ENCODE measurements around the gene TERF2IP. TPM values are rescaled to one million over a fixed set of nuclear protein-coding genes. Genes with fewer than 3 reads are reported as not detected.

Gene TERF2IP
- polyA plus RNA-seq, 1 experiment = 19.1 TPM

- DNase-seq (ENCODE audit: low read depth) = no peak
- no peaks in the 10 kb centered on the region for H3K27me3 ChIP-seq (ENCODE audit: control insufficient read depth, insufficient read depth, low read length)
- TF ChIP-seq CTCF (IDR thresholded peaks at IDR 0.05; ENCODE audit: insufficient read depth, low read depth, low read length) = no peak
- ChIA-PET CTCF (interaction anchor here (0.8 to 4.8 kb wide), 18 partner anchors 10 to 421 kb away, joined by 3 to 20 read pairs (median 4); partner anchors contain the start of genes CFDP1 and TMEM170A), POLR2A (no interaction called here)
- no peak overlapping the region for H3K4me3 ChIP-seq (ENCODE audit: low read depth, low read length)
- 0 out of 2 replicates have a peak, but pooled peaks cover 1% of the 10 kb centered on the region for H3K36me3 ChIP-seq (ENCODE audit: control insufficient read depth, insufficient read depth, low read length)
These were observed 27.0 kb upstream of the TERF2IP start for GRCh38 chr16:75620326-75621169.

GRCh38 chr16:75621170-75621477 lies 26.4 kb upstream of the TERF2IP start:
- H3K4me3 ChIP-seq (ENCODE audit: low read depth, low read length) = no peak overlapping the region
- CTCF ChIA-PET = interaction anchor here (0.6 to 4.8 kb wide), 24 partner anchors 8 to 422 kb away, joined by 3 to 20 read pairs (median 4); partner anchors contain the start of genes CFDP1 and TMEM170A

GRCh38 chr16:75622761-75623605 lies 24.6 kb upstream of the TERF2IP start, which contains the start of gene ADAT1:
TSS of gene ADAT1 (minus strand) at chr16:75623281. CDS start at chr16:75620799, 2,482 bp downstream.
- Histone ChIP-seq H3K27me3 (ENCODE audit: control insufficient read depth, insufficient read depth, low read length) (no peaks in the 10 kb centered on the region), H3K4me3 (ENCODE audit: low read depth, low read length) (peak within 1 kb of the TSS; percentile 54), H3K36me3 (ENCODE audit: control insufficient read depth, insufficient read depth, low read length) (peaks cover 6% of the 10 kb centered on the region; the same call in 1 of the 2 replicates)
- ChIA-PET CTCF (interaction anchor here (1.1 to 4.8 kb wide), 5 partner anchors 20 to 152 kb away, joined by 3 to 20 read pairs (median 8); no protein-coding TSS in a partner anchor), POLR2A (interaction anchor here (0.6 to 1.2 kb wide), 4 partner anchors 18 to 58 kb away, joined by 3 to 8 read pairs (median 3); partner anchors contain the start of genes KARS1 and TERF2IP)
- no peak for TF ChIP-seq CTCF (IDR thresholded peaks at IDR 0.05; ENCODE audit: insufficient read depth, low read depth, low read length)
- DNase-seq (ENCODE audit: low read depth) = peak; percentile 90

More at GRCh38 chr16:75621170-75621477, 26.4 kb upstream of the TERF2IP start:
- TF ChIP-seq CTCF (IDR thresholded peaks at IDR 0.05; ENCODE audit: insufficient read depth, low read depth, low read length) = peak; percentile 78
- POLR2A ChIA-PET = no interaction called here
- peak; percentile 5 for DNase-seq (ENCODE audit: low read depth)
- H3K27me3 ChIP-seq (ENCODE audit: control insufficient read depth, insufficient read depth, low read length) = no peaks in the 10 kb centered on the region
- H3K36me3 ChIP-seq (ENCODE audit: control insufficient read depth, insufficient read depth, low read length) = peaks cover 2% of the 10 kb centered on the region; the same call in 1 of the 2 replicates

GRCh38 chr16:75624921-75625334 lies 22.6 kb upstream of the TERF2IP start:
- Histone ChIP-seq H3K4me3 (ENCODE audit: low read depth, low read length) (no peak overlapping the region), H3K27me3 (ENCODE audit: control insufficient read depth, insufficient read depth, low read length) (no peaks in the 10 kb centered on the region), H3K36me3 (ENCODE audit: control insufficient read depth, insufficient read depth, low read length) (peaks cover 16% of the 10 kb centered on the region)
- ChIA-PET CTCF (interaction anchor here (1.1 kb wide), 1 partner anchor 153 kb away, joined by 3 read pairs; no protein-coding TSS in a partner anchor), POLR2A (no interaction called here)
- no peak for DNase-seq (ENCODE audit: low read depth)
- no peak for TF ChIP-seq CTCF (IDR thresholded peaks at IDR 0.05; ENCODE audit: insufficient read depth, low read depth, low read length)
